Measurements from ENCODE around the gene NEURL3. TPM values are rescaled to one million over a fixed set of nuclear protein-coding genes. Genes with fewer than 3 reads are reported as not detected.
A peak's percentile ranks its signal among the peaks of the same experiment; 100 is the strongest.

The NEURL3 gene
- total RNA-seq, 2 donors from 2014 or later, result 8.9 to 28.9 TPM

DNA sequence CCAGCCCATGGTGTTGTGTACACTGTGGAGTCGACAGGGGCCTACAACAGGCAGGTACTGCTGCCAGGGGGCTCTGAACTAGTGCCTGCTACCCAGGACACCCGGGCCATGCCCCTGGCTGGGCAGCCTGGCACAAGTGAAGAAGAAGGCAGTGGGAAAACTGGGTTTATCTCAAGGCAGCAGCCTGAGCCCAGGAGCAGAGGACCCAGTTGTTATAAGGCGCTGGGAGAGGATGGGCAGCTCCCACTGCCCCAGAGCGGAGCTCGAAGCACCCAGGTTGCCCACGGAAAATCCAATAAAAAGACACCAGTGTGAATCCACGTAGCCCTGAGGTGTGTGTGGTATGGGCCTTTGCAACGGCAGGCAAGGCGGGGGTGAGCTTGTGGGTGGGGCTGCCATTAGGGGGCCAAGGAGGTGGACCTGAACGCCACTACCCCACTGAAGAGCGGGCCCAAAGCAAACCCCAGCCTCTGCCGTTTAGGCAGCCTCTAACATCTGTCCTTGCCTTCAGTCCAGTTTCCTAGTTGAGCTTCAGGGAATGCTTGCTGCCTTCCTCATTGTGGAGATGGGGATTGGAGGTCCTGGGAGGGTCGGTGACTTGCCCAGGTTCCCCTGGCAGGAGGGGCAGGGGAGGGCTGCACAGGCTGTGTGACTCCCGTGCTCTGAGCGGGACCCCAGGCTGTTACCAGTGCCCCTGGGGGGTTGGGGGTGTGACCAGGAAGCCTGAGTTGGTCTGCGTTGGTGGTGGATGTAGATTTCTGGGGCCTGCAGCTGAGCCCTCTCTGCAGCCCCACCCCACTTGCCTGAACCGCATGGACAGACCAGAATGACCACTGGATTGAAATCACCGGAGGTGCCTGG lies 47.4 kb upstream of the NEURL3 start:
- no peak for DNase-seq (ENCODE audit: low spot score)
- no peak overlapping the region for H3K4me3 ChIP-seq
- intact Hi-C loops (cut with DNase I), result loop anchor here (5.0 kb wide), 2 partner anchors 45 to 210 kb away; partner anchors contain the start of genes CNNM4 and NEURL3
- H3K9me3 ChIP-seq, result no peaks in the 10 kb centered on the region
- H3K27me3 ChIP-seq (replicated peaks; ENCODE audit: insufficient read depth), result no peaks in the 10 kb centered on the region
- H3K27ac ChIP-seq, result no peak overlapping the region
- WGBS, result 78% methylated on average over 17 of the region's 18 CpGs
- H3K36me3 ChIP-seq, result no peaks in the 10 kb centered on the region
- TF ChIP-seq POLR2A (IDR thresholded peaks at IDR 0.05) (no peak), POLR2AphosphoS5 (IDR thresholded peaks at IDR 0.05) (no peak)
- TF ChIP-seq, protein P1, sequence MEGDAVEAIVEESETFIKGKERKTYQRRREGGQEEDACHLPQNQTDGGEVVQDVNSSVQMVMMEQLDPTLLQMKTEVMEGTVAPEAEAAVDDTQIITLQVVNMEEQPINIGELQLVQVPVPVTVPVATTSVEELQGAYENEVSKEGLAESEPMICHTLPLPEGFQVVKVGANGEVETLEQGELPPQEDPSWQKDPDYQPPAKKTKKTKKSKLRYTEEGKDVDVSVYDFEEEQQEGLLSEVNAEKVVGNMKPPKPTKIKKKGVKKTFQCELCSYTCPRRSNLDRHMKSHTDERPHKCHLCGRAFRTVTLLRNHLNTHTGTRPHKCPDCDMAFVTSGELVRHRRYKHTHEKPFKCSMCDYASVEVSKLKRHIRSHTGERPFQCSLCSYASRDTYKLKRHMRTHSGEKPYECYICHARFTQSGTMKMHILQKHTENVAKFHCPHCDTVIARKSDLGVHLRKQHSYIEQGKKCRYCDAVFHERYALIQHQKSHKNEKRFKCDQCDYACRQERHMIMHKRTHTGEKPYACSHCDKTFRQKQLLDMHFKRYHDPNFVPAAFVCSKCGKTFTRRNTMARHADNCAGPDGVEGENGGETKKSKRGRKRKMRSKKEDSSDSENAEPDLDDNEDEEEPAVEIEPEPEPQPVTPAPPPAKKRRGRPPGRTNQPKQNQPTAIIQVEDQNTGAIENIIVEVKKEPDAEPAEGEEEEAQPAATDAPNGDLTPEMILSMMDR (IDR thresholded peaks at IDR 0.05), result no peak
- no peaks in the 10 kb centered on the region for H3K4me1 ChIP-seq (replicated peaks)

DNA sequence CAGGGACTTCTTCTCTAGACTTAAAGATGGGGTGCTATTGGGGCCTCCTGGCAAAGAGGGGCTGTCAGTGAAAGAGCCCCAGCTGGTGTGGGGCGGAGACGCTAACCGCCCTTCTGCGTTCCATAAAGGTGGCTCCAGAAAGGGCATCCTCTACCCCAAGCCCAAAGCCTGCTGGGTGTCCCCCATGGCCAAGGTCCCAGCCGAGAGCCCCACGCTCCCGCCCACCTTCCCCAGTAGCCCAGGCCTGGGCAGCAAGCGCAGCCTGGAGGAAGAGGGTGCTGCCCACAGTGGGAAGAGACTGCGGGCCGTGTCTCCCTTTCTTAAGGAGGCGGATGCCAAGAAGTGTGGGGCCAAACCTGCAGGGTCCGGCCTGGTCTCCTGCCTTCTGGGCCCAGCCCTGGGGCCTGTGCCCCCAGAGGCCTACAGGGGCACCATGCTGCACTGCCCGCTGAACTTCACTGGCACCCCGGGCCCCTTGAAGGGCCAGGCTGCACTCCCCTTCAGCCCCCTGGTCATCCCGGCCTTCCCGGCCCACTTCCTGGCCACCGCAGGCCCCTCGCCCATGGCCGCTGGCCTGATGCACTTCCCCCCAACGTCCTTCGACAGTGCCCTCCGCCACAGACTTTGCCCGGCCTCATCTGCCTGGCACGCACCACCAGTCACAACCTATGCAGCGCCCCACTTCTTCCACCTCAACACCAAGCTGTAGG lies 46.6 kb upstream of the NEURL3 start:
- 94% methylated on average over 25 of the region's 25 CpGs for WGBS
- TF ChIP-seq POLR2A (IDR thresholded peaks at IDR 0.05) (no peak), POLR2AphosphoS5 (IDR thresholded peaks at IDR 0.05) (no peak)
- TF ChIP-seq, protein P1 (IDR thresholded peaks at IDR 0.05), result no peak
- no peak overlapping the region for H3K4me3 ChIP-seq
- no peaks in the 10 kb centered on the region for H3K36me3 ChIP-seq
- no peaks in the 10 kb centered on the region for H3K9me3 ChIP-seq
- DNase-seq (ENCODE audit: low spot score), result no peak
- no peaks in the 10 kb centered on the region for H3K27me3 ChIP-seq (replicated peaks; ENCODE audit: insufficient read depth)
- H3K4me1 ChIP-seq (replicated peaks), result no peaks in the 10 kb centered on the region
- intact Hi-C loops (cut with DNase I), result loop anchor here (5.0 kb wide), 2 partner anchors 44 to 211 kb away; partner anchors contain the start of genes CNNM4 and NEURL3
- H3K27ac ChIP-seq, result no peak overlapping the region

DNA sequence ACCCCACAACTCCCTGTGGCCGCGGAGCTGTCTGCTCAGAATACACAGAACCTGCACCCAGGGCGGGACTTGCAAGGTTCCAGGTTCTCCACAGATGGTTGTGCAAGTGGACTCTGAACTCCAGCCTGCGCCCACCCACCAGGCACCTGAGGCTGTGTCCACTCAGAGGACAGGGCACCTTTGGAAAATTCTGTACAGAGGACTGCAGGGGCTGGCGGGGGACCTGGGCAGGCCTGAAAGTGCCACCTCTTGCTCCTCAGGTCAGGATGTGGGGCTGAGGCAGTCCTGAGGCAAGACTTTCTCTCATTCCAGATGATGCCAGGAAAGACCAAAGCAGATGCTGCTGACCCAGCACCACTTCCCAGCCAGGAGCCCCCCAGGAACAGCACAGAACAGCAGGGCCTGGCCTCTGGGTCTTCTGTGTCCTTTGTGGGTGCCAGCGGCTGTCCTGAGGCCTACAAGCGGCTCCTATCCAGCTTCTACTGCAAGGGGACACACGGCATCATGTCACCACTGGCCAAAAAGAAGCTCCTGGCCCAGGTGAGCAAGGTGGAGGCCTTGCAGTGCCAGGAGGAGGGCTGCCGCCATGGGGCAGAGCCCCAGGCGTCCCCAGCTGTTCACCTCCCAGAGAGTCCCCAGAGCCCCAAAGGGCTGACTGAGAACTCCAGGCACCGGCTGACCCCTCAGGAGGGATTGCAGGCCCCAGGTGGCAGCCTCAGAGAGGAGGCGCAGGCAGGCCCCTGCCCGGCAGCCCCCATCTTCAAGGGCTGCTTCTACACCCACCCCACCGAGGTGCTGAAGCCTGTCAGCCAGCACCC lies 45.8 kb upstream of the NEURL3 start:
- no peaks in the 10 kb centered on the region for H3K36me3 ChIP-seq
- no peaks in the 10 kb centered on the region for H3K4me1 ChIP-seq (replicated peaks)
- no peaks in the 10 kb centered on the region for H3K9me3 ChIP-seq
- WGBS, result 95% methylated on average over 13 of the region's 14 CpGs
- intact Hi-C loops (cut with DNase I), result loop anchor here (5.0 kb wide), 2 partner anchors 44 to 211 kb away; partner anchors contain the start of genes CNNM4 and NEURL3
- H3K27ac ChIP-seq, result no peak overlapping the region
- TF ChIP-seq POLR2AphosphoS5 (IDR thresholded peaks at IDR 0.05) (no peak), POLR2A (IDR thresholded peaks at IDR 0.05) (no peak)
- TF ChIP-seq, protein P1 (IDR thresholded peaks at IDR 0.05), result no peak
- H3K27me3 ChIP-seq (replicated peaks; ENCODE audit: insufficient read depth), result no peaks in the 10 kb centered on the region
- H3K4me3 ChIP-seq, result no peak overlapping the region
- no peak for DNase-seq (ENCODE audit: low spot score)

DNA sequence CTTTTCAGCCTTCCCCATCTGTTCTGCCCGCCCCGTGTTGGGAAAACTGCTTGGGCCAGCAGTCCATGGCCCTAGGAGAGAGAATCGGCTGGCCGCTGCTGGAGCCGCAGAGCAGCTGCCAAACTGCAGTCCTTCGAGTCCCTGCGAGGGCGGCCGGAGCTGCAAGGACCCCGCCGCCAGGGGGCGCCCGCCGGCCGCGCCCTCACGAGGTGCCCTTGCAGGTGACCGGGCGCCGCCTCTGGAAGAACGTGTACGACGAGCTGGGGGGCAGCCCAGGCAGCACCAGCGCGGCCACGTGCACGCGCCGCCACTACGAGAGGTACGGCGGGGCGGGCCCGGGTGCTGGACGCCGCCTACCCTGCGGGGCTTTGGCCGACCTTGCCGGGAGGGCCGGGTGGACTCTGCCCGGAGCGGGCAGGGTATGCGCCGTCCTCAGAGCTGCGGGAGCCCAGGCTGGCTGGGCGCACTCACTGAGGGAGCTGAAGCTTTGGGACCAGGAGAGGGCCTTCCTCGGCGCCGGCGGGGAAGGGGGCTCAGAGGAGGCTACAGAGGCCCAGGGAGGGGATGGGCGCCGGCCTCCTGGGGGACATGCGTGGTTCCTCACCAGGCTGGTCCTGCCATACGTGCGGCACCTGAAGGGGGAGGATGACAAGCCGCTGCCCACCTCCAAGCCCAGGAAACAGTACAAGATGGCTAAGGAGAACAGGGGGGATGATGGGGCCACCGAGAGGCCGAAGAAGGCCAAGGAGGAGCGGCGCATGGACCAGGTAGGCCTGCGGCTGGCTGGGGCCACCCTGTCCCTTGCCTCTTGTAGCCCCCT lies 45.0 kb upstream of the NEURL3 start:
- H3K27ac ChIP-seq, result no peak overlapping the region
- no peaks in the 10 kb centered on the region for H3K36me3 ChIP-seq
- H3K4me3 ChIP-seq, result no peak overlapping the region
- intact Hi-C loops (cut with DNase I), result loop anchor here (5.0 kb wide), 2 partner anchors 43 to 212 kb away; partner anchors contain the start of genes CNNM4 and NEURL3
- H3K4me1 ChIP-seq (replicated peaks), result no peaks in the 10 kb centered on the region
- H3K9me3 ChIP-seq, result no peaks in the 10 kb centered on the region
- WGBS, result 80% methylated on average over 40 of the region's 61 CpGs
- no peaks in the 10 kb centered on the region for H3K27me3 ChIP-seq (replicated peaks; ENCODE audit: insufficient read depth)
- no peak for TF ChIP-seq POLR2AphosphoS5 (IDR thresholded peaks at IDR 0.05)
- TF ChIP-seq, protein P1 (IDR thresholded peaks at IDR 0.05), result peak in 2 of 4 experiments; percentile 11 to 47
- no peak for DNase-seq (ENCODE audit: low spot score)

All from prostate gland (tissue), 2 donors.